Fibroblast of villous mesenchyme (primary cell): ENCODE data around the gene CA7. TPM values are rescaled to one million over a fixed set of nuclear protein-coding genes. Genes with fewer than 3 reads are reported as not detected.

Experiments used
- DNase-seq: peaks from one replicate; pipeline ENCODE4 v3.0.0-alpha.2; 2010; ENCODE audit warnings: low read depth
- H3K4me3 ChIP-seq: 2 replicates; pipeline ENCODE4 v1.5.1; 2011; ENCODE audit warnings: low read depth, mild to moderate bottlenecking, low read length
- CTCF ChIP-seq: IDR thresholded peaks from 2 replicates; pipeline ENCODE4 v1.5.1; 2012; ENCODE audit warnings: low read depth, mild to moderate bottlenecking, low read length; ENCODE audit not compliant: insufficient read depth
- total RNA-seq: library from RNA; depleted of rRNA; stranded (reverse); fragments of >200 nt; gene quantifications from 2 replicates; pipeline ENCODE4 v1.2.3, GENCODE V29; 2012

The CA7 gene
- total RNA-seq, 1 donor: not detected

GRCh38 chr16:66871840-66872239 lies 27.6 kb downstream of the CA7 start:
- no peak overlapping the region for H3K4me3 ChIP-seq
- no peak for TF ChIP-seq CTCF
- no peak for DNase-seq

GRCh38 chr16:66872559-66872942 lies 28.3 kb downstream of the CA7 start:
- TF ChIP-seq CTCF: no peak
- peak overlapping the region; percentile 51 for H3K4me3 ChIP-seq
- DNase-seq: peak; percentile 36

- peak; percentile 90 for TF ChIP-seq CTCF
- H3K4me3 ChIP-seq: peak overlapping the region; percentile 51
- DNase-seq: peak; percentile 97
Measured at GRCh38 chr16:66872943-66873684, 28.9 kb downstream of the CA7 start.

GRCh38 chr16:66873685-66874055 lies 29.5 kb downstream of the CA7 start:
- no peak for DNase-seq
- no peak for TF ChIP-seq CTCF
- no peak overlapping the region for H3K4me3 ChIP-seq

- DNase-seq: peak; percentile 69
- H3K4me3 ChIP-seq: no peak overlapping the region
- no peak for TF ChIP-seq CTCF
Measured at GRCh38 chr16:66874079-66874775, 30.0 kb downstream of the CA7 start.

- H3K4me3 ChIP-seq: no peak overlapping the region
Measured at GRCh38 chr16:66878067-66878466, 33.9 kb downstream of the CA7 start.

More at GRCh38 chr16:66878067-66878466, 33.9 kb downstream of the CA7 start:
- DNase-seq: no peak
- TF ChIP-seq CTCF: no peak
